GM13977 (cell line): ENCODE data around the gene ADA.

Experiments
- DNase-seq: peaks from one replicate; pipeline ENCODE4 v3.0.0; 2012; ENCODE audit warnings: low spot score
- CTCF ChIP-seq: IDR thresholded peaks from 2 replicates; pipeline ENCODE4 v1.5.1; 2012; ENCODE audit warnings: mild to moderate bottlenecking, control low read depth; ENCODE audit not compliant: insufficient read depth; ENCODE audit errors: extremely low read depth, missing control alignments
- in situ Hi-C: fragments of 300-500 bp; cut with MboI; formaldehyde crosslinking; loops from one replicate; pipeline ENCODE4 v1.12.0; 2022; ENCODE audit warnings: low sequenced_read_pairs, low pct_unique_long_range_greater_than_20kb, mixed read lengths, inconsistent platforms; ENCODE audit not compliant: unreplicated experiment

Gene ADA

GRCh38 chr20:44606725-44607441, 44.6 kb downstream of the ADA start:
- in situ Hi-C loops: loop anchor here (25.0 kb wide), 1 partner anchor 220 kb away; no protein-coding TSS in a partner anchor
- no peak for TF ChIP-seq CTCF
- DNase-seq: no peak

- no peak for DNase-seq
- TF ChIP-seq CTCF: peak; percentile 31
- in situ Hi-C loops: loop anchor here (25.0 kb wide), 1 partner anchor 216 kb away; no protein-coding TSS in a partner anchor
Measured at GRCh38 chr20:44603327-44603726, 48.2 kb downstream of the ADA start.

- in situ Hi-C loops: loop anchor here (25.0 kb wide), 1 partner anchor 215 kb away; no protein-coding TSS in a partner anchor
- no peak for DNase-seq
- TF ChIP-seq CTCF: no peak
Measured at GRCh38 chr20:44601801-44602204, 49.7 kb downstream of the ADA start.

GRCh38 chr20:44601236-44601671, 50.2 kb downstream of the ADA start:
- TF ChIP-seq CTCF: no peak
- in situ Hi-C loops: loop anchor here (25.0 kb wide), 1 partner anchor 214 kb away; no protein-coding TSS in a partner anchor
- DNase-seq: no peak

GRCh38 chr20:44600758-44601201, 50.7 kb downstream of the ADA start:
- in situ Hi-C loops: loop anchor here (25.0 kb wide), 1 partner anchor 213 kb away; no protein-coding TSS in a partner anchor
- no peak for DNase-seq
- no peak for TF ChIP-seq CTCF

- TF ChIP-seq CTCF: no peak
- no peak for DNase-seq
- in situ Hi-C loops: loop anchor here (25.0 kb wide), 1 partner anchor 213 kb away; no protein-coding TSS in a partner anchor
Measured at GRCh38 chr20:44600301-44600700, 51.2 kb downstream of the ADA start.
